ENCODE results near the gene NR4A3. TPM values are rescaled to one million over a fixed set of nuclear protein-coding genes. Genes with fewer than 3 reads are reported as not detected.

The NR4A3 gene
- polyA plus RNA-seq, 1 experiment = 0.14 TPM

- peaks cover 16% of the 10 kb centered on the region for H3K27me3 ChIP-seq (ENCODE audit: control insufficient read depth, insufficient read depth, low read length)
- TF ChIP-seq CTCF (IDR thresholded peaks at IDR 0.05; ENCODE audit: low read depth, low read length) = no peak
- no peak for DNase-seq (ENCODE audit: low read depth, low spot score)
- H3K27ac ChIP-seq (ENCODE audit: low read depth, low read length) = no peak overlapping the region
- ChIA-PET CTCF (interaction anchor here (0.8 kb wide), 1 partner anchor 12 kb away, joined by 3 read pairs; no protein-coding TSS in a partner anchor), POLR2A (no interaction called here)
- H3K9me3 ChIP-seq (ENCODE audit: control insufficient read depth, insufficient read depth, low read length) = no peaks in the 10 kb centered on the region; the same call in 1 of the 2 replicates
- no peak overlapping the region for H3K4me3 ChIP-seq (ENCODE audit: low read depth, low read length)
Observed at GRCh38 chr9:99826579-99826978, 4.9 kb downstream of the NR4A3 start.

- POLR2A ChIA-PET = no interaction called here
- CTCF ChIA-PET = no interaction called here
- no peak for TF ChIP-seq CTCF (IDR thresholded peaks at IDR 0.05; ENCODE audit: low read depth, low read length)
- H3K27me3 ChIP-seq (ENCODE audit: control insufficient read depth, insufficient read depth, low read length) = peaks cover 16% of the 10 kb centered on the region
- no peak for DNase-seq (ENCODE audit: low read depth, low spot score)
- H3K9me3 ChIP-seq (ENCODE audit: control insufficient read depth, insufficient read depth, low read length) = no peaks in the 10 kb centered on the region; the same call in 1 of the 2 replicates
- no peak overlapping the region for H3K4me3 ChIP-seq (ENCODE audit: low read depth, low read length)
- H3K27ac ChIP-seq (ENCODE audit: low read depth, low read length) = no peak overlapping the region
Observed at GRCh38 chr9:99827244-99827643, 5.6 kb downstream of the NR4A3 start.

GRCh38 chr9:99828054-99828416 is 6.3 kb downstream of the NR4A3 start:
- no peak overlapping the region for H3K27ac ChIP-seq (ENCODE audit: low read depth, low read length)
- DNase-seq (ENCODE audit: low read depth, low spot score) = no peak
- CTCF ChIA-PET = no interaction called here
- TF ChIP-seq CTCF (IDR thresholded peaks at IDR 0.05; ENCODE audit: low read depth, low read length) = no peak
- no peak overlapping the region for H3K4me3 ChIP-seq (ENCODE audit: low read depth, low read length)
- peaks cover 16% of the 10 kb centered on the region for H3K27me3 ChIP-seq (ENCODE audit: control insufficient read depth, insufficient read depth, low read length)
- no peaks in the 10 kb centered on the region; the same call in 1 of the 2 replicates for H3K9me3 ChIP-seq (ENCODE audit: control insufficient read depth, insufficient read depth, low read length)
- POLR2A ChIA-PET = no interaction called here

- CTCF ChIA-PET = no interaction called here
- no peak for TF ChIP-seq CTCF (IDR thresholded peaks at IDR 0.05; ENCODE audit: low read depth, low read length)
- no peak for DNase-seq (ENCODE audit: low read depth, low spot score)
Observed at GRCh38 chr9:99828417-99829176, 6.9 kb downstream of the NR4A3 start.

GRCh38 chr9:99831857-99832557 is 10.3 kb downstream of the NR4A3 start:
- POLR2A ChIA-PET = no interaction called here
- H3K4me3 ChIP-seq (ENCODE audit: low read depth, low read length) = no peak overlapping the region
- TF ChIP-seq CTCF (IDR thresholded peaks at IDR 0.05; ENCODE audit: low read depth, low read length) = no peak
- peaks cover 2% of the 10 kb centered on the region for H3K27me3 ChIP-seq (ENCODE audit: control insufficient read depth, insufficient read depth, low read length)
- H3K27ac ChIP-seq (ENCODE audit: low read depth, low read length) = no peak overlapping the region
- no peaks in the 10 kb centered on the region; the same call in 1 of the 2 replicates for H3K9me3 ChIP-seq (ENCODE audit: control insufficient read depth, insufficient read depth, low read length)
- no peak for DNase-seq (ENCODE audit: low read depth, low spot score)
- CTCF ChIA-PET = interaction anchor here (0.6 kb wide), 1 partner anchor 10 kb away, joined by 4 read pairs; the partner anchor contains the start of gene NR4A3

More at GRCh38 chr9:99828417-99829176, 6.9 kb downstream of the NR4A3 start:
- Histone ChIP-seq H3K4me3 (ENCODE audit: low read depth, low read length) (no peak overlapping the region), H3K9me3 (ENCODE audit: control insufficient read depth, insufficient read depth, low read length) (no peaks in the 10 kb centered on the region; the same call in 1 of the 2 replicates), H3K27ac (ENCODE audit: low read depth, low read length) (no peak overlapping the region), H3K27me3 (ENCODE audit: control insufficient read depth, insufficient read depth, low read length) (peaks cover 16% of the 10 kb centered on the region)
- POLR2A ChIA-PET = no interaction called here
